HUDEP-2 (cell line): ENCODE results near the gene SNX25.
"Not testable (repeated sequence)": the region's sequence is repeated elsewhere in the genome, so short reads cannot be mapped to it uniquely, and the experiment has no call there.

Experiments
- DNase-seq, 76 experiments: peaks; one replicate each; lab custom pipeline; 2025; ENCODE audit not compliant: unreplicated experiment in 76 of 76; lab: John Stamatoyannopoulos, UW

The SNX25 gene

DNA sequence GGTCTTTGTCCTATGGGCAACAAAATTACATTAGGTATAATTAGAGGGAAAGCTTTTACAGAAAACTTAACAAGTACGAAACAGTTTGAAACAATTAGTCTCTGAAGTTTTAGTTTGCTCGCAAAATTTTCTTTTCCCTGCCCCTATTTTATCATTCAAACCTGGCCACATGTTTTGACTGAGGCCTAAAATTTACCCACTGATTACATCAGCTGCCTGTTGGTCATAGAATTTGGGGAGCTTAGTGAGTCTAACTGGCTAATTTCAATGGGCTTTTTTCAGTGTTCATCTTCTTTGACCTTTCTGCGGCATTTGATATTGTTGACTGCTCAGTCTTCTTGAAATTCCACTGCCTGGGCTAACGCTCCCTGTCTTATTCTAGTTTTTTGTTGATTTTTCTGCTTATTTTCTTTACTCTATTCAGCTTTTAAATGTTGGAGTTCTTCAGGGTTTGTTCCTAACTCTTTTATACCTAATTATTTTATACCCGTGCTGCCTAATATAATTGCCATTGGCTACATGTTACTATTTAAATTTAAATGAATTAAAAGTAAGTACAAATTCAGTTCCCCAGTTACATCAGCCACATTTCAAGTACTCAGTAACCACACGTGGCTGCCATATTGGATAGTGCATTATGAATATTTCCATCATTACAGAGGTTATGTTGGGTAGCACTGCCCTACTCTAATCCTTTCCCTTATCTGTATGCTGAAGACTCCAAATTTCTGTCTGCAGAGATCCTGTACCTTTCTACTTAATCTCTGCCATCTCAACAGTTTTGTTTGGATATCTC is 87.5 kb downstream of the SNX25 start:
- no peak for DNase-seq

DNA sequence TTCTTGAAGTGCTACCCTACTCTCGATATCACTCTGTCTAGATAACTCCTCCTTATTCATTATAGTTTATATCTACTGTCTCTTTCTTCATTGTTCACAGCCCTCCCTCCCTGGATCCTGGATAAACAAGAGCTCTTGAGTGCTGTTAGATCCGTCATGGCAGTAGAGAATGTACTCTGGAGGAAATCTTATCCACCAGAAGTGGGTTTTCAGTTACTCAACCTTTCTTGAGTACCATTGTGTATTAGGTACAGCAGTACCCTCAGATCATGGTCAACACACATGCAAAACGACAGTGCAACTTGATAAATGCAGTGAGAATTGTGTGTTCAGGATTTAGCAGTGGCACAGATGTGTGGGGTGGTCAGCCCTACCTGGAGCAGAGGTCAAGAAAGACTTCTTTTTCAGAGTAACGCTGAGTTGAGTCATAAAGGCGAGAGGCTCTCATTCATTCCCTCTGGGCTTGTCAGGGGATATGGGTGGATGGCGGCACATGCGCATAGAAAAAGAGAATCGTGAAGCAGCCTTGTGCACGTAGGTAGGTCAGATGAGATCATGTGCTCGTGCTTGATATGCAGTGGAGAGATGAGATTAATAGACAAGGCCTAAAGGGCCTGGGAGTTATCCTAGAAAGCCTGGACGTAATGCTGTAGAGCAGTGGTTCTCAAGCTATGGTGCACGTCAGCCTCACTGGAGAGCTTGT is 89.5 kb downstream of the SNX25 start:
- no peak for DNase-seq

DNA sequence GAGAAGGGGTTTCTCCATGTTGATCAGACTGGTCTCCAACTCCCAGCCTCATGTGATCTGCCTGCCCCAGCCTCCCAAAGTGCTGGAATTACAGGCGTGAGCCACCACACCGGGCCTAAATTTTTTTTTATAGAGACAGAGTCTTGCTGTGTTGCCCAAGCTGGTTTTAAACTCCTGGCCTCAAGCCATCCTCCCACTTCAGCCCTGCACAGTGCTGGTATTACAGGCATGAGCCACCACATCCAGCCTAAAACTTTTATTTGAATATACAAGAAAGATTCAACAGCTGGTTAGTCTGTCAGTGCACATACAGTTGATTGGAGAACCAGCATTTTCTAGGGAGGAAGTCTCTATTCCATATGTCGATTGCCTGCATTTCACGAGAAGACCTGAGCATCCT is 95.1 kb downstream of the SNX25 start:
- DNase-seq, result no peak

DNA sequence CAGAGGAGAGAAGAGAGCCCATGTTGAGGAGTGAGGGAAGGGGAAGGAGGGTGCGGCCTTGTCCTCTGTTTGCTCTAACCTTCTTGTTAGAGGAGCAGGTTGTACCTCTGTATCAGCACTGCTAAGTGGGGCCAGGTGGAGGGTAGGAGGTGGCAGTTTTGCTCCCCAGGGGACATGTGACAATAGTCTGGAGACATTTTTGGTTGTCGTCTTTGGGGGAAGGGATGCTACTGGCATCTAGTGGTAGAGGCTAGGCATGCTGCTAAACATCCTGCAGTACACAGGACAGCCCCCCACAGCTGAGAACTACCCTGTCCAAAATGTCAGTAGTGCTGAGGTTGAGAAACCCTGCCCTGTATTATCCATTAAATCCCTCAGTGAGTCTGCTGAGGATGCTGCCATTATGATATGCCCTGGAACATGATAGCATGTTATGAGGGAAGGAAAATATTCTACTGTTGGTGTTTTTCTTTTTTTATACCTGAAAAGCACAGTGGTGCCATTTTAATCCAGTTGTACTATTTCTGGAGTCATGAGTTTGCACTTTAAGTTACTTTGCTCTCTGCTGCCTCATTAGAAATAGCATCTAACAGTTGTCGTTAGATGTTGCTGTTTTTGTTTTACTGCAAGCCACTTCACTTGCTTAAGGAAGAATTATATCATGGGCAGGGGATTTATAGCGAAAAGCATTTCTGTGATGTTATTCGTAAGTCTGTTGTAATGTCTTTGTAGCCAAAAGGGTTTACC is 95.7 kb downstream of the SNX25 start:
- DNase-seq, result peak in 30 of 76 experiments; percentile 1 to 35 (median 10)

DNA sequence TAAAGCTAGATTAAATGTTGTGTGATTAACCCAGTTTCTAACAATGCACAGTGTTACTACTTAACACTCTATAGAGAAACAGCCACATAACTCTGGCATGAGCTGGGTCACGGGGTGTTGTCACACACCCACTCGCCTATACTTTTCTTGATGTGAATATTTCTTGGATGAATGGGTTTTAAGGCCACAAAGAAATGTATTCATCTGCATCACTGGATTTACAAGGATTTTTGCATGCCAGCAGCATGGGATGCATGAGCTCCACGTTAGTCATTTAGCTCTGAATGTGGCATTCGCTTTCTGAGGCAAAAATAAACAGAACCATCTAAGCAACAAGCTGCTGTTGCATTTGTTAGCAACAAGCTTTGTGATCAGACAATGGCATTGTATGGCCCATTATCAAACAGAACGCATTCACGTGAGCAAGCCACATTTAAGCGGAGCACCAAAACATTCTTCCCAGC is 96.6 kb downstream of the SNX25 start:
- no peak for DNase-seq

DNA sequence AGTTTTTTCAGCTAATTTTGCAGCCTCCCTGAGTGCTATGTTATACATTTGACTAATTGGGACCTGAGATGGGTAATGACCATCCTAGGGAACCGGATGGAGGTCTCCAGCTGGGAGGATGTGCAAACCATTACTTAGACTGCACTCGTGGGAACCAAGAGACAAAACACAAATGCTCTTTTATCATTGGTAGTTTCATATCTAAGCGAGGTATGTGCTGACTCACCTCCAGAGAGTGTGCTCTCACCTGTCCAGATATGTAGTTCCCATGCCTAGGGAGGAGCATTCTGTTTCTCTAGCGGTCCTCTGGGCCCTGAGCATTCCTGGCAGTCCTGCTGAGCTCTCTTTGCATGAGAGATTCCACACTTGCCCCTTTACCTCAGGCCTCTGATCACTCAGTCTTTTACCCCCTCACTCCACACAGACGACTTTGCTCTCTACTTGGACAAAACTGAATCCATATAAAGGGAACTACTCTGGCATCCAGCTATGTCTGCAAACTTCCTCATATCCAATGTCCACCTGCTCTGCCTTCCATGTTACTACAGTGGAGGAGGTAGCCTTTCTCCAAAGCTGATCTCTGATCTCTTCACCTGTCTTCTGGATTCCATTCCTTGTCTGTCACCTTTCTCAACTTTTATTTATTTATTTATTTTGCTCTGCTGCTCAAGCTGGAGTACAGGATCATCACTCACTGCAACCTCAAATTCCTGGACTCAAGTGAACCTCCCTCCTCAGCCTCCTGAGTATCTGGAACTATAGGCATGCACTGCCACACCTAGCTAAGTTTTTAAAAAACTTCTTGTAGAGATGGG is 97.9 kb downstream of the SNX25 start:
- DNase-seq, result no peak

DNA sequence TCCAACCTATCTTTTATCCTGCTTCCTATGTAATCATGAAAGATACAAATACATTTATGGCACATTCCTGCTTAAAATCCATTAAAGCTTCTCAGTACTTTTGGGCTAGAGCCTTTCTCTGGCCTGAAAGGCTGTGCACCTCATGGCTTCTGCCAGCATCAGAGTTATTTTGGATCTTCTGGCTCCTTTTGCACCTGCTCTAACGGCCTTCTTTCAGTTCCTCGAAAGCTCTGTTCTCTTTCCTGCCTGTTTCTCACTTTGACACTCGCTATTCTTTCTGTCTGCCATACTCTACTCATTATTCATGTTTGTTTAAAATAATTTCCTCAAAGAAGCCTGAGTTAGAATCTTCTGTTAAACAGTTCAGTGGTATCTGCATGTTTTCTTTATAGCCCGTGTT is 100.4 kb downstream of the SNX25 start:
- no peak for DNase-seq

DNA sequence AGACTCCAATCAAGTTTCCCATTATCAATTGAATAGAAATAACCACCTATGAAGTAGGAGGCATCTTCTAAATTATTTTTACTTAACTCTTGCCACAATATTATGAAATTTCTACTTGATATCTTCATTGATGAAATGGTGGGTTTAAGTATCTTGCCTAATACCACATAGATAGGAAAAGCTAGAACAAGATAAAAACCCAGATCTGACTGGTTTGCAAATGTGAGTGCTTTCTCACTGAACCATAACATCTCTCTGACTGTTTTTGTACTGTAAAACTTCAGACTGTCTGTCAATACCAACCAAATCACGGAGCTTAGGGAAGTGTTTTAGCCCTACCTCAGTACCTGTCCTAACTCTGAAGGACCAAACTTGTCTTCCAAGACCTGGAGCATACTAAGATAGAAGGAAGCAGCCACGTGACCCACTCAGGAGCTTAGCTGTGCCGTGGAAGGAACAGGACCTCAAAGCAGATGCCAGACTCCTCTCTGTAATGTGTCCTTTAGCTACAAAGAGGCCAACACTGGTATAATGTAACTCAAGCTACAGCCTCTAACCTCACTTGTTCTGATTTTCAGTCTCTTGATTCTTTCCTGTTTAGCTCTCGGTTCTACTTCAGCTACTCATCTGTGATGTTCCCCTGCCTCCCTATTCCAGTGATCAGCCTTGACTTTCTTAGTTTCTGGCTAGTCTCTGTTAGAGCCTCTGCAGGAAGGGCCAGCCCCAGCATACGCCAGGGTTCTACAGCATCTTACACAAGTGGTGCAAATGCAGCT is 101.9 kb downstream of the SNX25 start:
- no peak for DNase-seq

DNA sequence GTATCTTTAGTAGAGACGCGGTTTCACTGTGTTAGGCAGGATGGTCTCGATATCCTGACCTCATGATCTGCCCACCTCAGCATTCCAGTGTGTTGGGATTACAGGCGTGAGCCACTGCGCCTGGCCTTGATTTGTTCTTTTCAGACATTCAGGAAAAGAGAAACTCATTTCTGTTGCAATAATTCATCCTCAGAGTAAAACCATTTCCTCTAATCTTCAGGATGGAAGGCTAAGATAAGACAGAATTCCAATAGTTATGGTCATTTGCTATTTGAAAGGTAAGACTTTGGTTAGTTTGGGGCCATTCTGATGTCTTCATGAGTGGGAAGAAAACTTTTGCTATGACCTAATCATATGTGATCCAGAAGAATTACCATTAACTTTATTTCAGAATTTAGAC is 103.3 kb downstream of the SNX25 start:
- no peak for DNase-seq

DNA sequence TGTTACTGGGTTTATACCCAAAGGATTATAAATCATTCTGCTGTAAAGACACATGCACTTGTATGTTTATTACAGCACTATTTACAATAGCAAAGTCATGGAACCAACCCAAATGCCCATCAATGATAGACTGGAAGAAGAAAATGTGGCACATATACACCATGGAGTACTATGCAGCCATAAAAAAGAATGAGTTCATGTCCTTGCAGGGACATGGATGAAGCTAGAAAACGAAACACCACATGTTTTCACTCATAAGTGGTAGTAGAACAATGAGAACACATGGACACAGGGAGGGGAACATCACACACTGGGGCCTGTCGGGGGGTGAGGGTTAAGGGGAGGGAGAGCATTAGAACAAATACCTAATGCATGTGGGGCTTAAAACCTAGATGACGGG is 108.1 kb downstream of the SNX25 start:
- DNase-seq, result not testable (repeated sequence)

DNA sequence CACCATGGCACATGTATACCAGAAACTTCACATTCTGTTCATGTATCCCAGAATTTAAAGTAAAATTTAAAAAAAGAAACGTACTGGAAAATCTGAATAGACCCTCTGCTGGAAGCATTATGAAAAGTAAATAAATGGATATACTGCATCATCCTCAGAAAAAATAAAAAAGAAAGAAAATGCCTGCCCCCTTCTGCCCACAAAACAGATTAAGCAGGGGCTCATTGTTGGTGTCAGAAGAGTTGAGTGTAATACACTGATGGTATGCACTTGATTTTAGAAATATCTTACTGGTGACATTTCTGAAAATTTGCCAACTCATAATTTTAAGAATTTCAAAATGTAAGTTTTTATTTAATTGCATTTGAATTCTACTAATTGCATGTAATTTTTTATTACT is 108.5 kb downstream of the SNX25 start:
- DNase-seq, result no peak

DNA sequence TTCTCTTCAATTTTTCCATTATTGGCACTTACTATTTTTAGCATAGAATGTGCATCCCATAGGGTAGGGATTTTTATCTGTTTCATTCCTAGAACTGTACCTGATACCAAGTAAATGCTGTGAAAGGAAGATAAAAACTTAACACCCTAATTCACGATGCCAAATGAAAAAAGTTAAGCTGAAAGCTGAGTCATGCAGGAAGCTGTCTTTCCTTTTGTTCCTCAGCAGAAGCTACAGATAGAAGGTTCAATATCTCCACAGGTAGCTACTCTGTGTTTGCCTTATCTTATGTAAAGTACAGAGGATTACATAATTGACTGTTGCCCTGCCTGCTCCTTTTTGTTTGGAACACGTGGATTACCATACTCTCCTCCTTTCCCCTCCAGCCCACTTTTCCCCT is 109.3 kb downstream of the SNX25 start:
- DNase-seq, result peak in 39 of 76 experiments; percentile 0 to 85 (median 49)

DNA sequence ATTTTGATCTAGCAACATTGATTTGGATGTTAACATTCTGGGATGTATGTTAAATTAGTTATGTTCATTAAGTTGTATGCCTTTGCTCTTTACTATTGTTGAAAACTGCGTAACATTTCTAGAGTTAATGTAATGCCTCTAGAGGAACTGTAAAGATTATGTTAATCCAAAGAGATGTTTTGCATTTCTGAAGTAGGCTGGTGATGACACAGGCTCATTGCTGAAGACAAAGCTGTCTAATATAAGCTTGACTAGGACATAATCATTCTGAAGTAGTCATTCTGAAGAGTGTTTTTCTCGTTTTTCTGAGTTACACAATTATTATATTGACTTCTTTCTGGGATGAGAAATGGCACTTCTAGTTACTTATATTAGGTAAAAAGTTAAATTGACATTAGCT is 113.4 kb downstream of the SNX25 start:
- DNase-seq, result no peak

DNA sequence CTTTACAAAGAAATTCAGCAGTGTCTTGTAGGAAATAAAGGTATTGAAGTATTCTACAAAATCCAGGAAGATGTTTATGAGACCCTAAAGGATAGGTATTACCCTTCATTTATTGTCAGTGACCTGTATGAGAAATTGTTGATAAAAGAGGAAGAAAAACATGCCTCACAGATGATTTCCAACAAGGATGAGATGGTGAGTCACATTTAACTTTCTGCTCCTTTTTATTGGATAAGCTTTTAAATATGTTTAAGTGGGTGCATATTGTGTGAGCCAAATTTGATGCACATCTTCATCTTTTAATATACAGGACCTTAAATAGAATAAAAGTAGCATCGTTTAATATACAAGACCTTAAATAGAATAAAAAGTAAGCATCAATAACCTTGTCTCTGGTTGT is 114.2 kb downstream of the SNX25 start:
- DNase-seq, result no peak

DNA sequence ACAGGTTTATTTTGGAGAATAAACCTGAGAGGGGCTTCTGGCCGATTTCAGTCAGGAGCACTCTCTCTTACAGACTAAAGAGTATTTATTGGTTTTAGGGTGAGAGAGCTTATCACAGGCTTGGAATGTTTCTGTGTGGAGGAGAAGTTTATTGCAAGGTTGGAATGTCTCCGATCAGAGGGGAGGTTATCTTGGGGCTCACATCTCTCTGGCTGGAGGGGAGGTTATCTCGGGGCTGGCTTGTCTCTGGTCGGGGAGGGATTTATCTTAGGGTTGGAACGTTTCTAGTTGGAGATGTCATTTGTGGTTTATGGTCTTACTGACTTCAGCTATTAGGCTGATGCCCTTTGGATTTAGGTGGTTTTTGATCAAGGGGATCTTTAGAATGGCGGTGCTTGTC is 115.0 kb downstream of the SNX25 start:
- peak in 16 of 76 experiments; percentile 0 to 24 (median 12) for DNase-seq

DNA sequence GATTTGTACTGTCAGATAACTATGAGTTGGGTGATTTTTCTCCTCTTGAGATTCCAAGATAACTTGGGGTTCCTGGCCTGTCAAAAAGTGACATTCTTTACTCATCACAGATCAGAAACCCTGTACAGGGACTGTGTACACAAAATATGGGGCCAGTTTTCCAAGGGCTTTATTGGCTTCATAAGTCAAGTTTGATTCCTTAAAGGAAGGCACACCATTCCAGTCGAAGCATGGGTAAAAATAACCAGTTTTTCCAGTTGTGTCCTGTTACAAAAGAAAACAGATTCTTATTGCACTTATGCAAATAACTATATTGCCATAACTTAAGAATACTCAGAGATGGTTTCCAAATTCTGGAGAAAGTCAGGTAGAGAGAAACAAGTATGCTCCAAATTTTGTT is 116.3 kb downstream of the SNX25 start:
- DNase-seq, result peak in 3 of 76 experiments; percentile 4 to 23 (median 11)

DNA sequence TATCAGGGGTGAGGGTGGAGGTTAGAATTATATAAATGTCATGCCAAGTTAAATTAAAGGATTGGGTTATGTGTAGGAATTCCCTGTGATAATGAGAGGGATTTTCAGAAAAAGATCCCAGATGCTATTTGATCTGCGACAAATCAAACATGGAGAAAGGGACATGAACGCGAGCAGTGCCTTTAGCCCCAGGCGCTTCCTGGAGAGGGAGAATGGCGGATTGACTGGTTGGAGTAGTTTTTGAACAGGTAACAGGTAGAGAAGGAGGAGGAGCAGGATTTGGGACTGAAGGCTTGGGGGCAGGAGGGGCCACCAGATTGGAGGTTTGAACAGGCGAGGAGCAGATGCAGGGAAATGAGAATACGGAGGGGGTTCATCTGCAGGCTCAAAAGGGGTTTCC is 119.2 kb downstream of the SNX25 start:
- DNase-seq, result no peak

DNA sequence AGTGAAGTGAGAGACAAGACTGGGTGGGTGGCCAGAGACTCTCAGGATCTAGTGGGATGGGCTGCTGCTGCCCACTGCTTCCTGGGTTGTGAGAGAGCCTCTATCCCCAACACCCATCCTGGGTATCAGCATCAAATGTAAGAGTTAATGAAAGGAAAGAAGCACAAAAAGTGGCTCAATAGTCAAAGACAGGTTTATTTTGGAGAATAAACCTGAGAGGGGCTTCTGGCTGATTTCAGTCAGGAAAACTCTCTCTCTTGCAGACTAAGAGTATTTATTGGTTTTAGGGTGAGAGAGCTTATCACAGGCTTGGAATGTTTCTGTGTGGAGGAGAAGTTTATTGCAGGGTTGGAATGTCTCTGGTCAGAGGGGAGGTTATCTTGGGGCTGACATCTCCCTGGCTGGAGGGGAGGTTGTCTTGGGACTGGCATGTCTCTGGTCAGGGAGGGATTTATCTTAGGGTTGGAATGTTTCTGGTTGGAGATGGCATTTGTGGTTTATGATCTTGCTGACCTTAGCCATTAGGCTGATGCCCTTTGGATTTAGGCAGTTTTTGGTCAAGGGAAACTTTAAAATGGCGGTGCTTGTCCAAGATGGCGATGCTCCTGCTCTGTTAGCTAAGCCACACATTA is 120.6 kb downstream of the SNX25 start:
- DNase-seq, result not testable (repeated sequence)
